ENCODE results near the gene MEAF6. TPM values are rescaled to one million over a fixed set of nuclear protein-coding genes. Genes with fewer than 3 reads are reported as not detected.

MEAF6 gene
- total RNA-seq, 1 experiment from 2014 or later, result 60.1 TPM

DNA sequence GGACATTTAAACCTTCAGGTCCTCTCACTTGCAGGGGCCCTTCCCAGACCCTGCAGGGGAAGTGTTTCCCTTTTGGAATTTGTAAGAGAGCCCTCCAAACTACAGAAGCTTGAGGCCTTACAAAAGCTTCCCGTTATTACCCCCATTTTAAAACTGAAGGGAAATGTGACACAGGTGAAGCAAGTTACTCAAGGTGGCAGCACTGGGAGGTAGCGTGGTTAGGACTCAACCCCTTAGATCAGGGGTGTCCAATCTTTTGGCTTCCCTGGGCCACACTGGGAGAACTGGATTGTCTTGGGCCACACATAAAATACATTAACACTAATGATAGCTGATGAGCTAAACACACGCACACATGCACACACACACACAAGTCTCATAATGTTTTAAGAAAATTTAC lies 56.0 kb downstream of the MEAF6 start:
- CTCF ChIA-PET, result interaction anchor here (0.8 to 1.7 kb wide), 3 partner anchors 14 to 29 kb away, joined by 3 to 15 read pairs (median 5); no protein-coding TSS in a partner anchor
- intact Hi-C loops (cut with micrococcal nuclease; ENCODE audit: unreplicated experiment), result loop anchor here (5.0 kb wide), 1 partner anchor 224 kb away; no protein-coding TSS in a partner anchor
- H3K27ac Mint-ChIP-seq (ENCODE audit: unreplicated experiment), result no peak overlapping the region
- no peaks in the 10 kb centered on the region for H3K9me3 Mint-ChIP-seq (ENCODE audit: low read depth, unreplicated experiment)
- no TSS peak for BruUV-seq (replicated peaks)
- no peak overlapping the region for H3K4me3 Mint-ChIP-seq (ENCODE audit: low read depth, unreplicated experiment)
- no peaks in the 10 kb centered on the region for H3K27me3 Mint-ChIP-seq (ENCODE audit: unreplicated experiment)
- peaks cover 23% of the 10 kb centered on the region for H3K36me3 Mint-ChIP-seq (ENCODE audit: insufficient read depth, unreplicated experiment)
- H3K4me1 Mint-ChIP-seq (ENCODE audit: low read depth, unreplicated experiment), result peaks cover 9% of the 10 kb centered on the region
- no peak for DNase-seq
- no peak for TF ChIP-seq CTCF (IDR thresholded peaks at IDR 0.05; ENCODE audit: unreplicated experiment)

- no TSS peak for BruUV-seq (replicated peaks)
- Mint-ChIP-seq H3K27ac (ENCODE audit: unreplicated experiment) (no peak overlapping the region), H3K4me3 (ENCODE audit: low read depth, unreplicated experiment) (no peak overlapping the region), H3K36me3 (ENCODE audit: insufficient read depth, unreplicated experiment) (peaks cover 23% of the 10 kb centered on the region), H3K4me1 (ENCODE audit: low read depth, unreplicated experiment) (peaks cover 9% of the 10 kb centered on the region), H3K9me3 (ENCODE audit: low read depth, unreplicated experiment) (no peaks in the 10 kb centered on the region), H3K27me3 (ENCODE audit: unreplicated experiment) (no peaks in the 10 kb centered on the region)
- DNase-seq, result no peak
- no peak for TF ChIP-seq CTCF (IDR thresholded peaks at IDR 0.05; ENCODE audit: unreplicated experiment)
- CTCF ChIA-PET, result interaction anchor here (4.1 kb wide), 1 partner anchor 30 kb away, joined by 31 read pairs; no protein-coding TSS in a partner anchor
- intact Hi-C loops (cut with micrococcal nuclease; ENCODE audit: unreplicated experiment), result loop anchor here (5.0 kb wide), 1 partner anchor 226 kb away; no protein-coding TSS in a partner anchor
These were observed 58.0 kb downstream of the MEAF6 start for GRCh38 chr1:37456614-37457013.

DNA sequence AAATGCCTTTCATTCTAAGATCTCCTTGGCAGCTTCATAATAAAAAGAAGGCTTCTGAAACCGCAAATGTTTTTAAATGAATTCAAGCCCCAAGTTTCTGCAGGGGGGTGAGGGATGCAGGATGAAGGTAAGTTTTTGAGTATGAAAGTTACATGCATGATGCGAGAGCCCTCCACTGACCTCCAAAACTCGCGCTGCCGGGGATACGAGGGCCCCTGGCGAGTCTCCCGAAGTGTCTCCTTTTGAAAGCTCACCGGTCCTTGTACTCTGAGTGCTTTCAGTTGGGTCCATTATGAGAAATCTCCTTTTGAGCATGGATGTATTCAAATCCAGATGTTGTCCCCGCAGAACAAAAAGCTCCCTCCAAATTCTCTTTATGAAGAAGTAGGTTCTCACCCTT lies 59.0 kb downstream of the MEAF6 start:
- CTCF ChIA-PET, result interaction anchor here (1.0 to 4.1 kb wide), 2 partner anchors 22 to 31 kb away, joined by 3 to 31 read pairs; no protein-coding TSS in a partner anchor
- no peak overlapping the region for H3K27ac Mint-ChIP-seq (ENCODE audit: unreplicated experiment)
- intact Hi-C loops (cut with micrococcal nuclease; ENCODE audit: unreplicated experiment), result loop anchor here (1.0 to 5.0 kb wide), 2 partner anchors 32 to 227 kb away; no protein-coding TSS in a partner anchor

DNA sequence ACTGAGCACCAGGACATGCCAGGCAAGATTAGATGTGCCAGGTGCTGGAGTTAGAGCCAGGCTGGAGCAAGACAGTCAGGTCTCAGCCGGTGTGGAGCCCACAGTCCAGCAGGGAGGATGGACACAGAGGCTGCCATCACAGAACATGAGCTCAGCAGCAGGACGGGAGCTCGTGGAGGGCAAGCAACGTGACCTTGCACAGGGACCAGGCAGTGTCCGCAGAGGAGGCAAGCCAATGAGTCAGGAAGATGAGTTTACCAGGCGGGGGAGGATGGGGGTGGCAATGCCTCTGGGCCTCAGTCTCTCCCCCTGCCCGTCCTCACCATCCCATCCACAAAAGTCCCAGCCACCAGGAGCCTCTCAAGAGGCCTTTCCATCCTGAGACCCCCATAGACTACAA lies 60.9 kb downstream of the MEAF6 start:
- BruUV-seq (replicated peaks), result no TSS peak
- no peaks in the 10 kb centered on the region for H3K9me3 Mint-ChIP-seq (ENCODE audit: low read depth, unreplicated experiment)
- intact Hi-C loops (cut with micrococcal nuclease; ENCODE audit: unreplicated experiment), result no loop called here
- H3K4me1 Mint-ChIP-seq (ENCODE audit: low read depth, unreplicated experiment), result peaks cover 9% of the 10 kb centered on the region
- TF ChIP-seq CTCF (IDR thresholded peaks at IDR 0.05; ENCODE audit: unreplicated experiment), result no peak
- H3K4me3 Mint-ChIP-seq (ENCODE audit: low read depth, unreplicated experiment), result no peak overlapping the region
- no peak for DNase-seq
- no peaks in the 10 kb centered on the region for H3K27me3 Mint-ChIP-seq (ENCODE audit: unreplicated experiment)
- CTCF ChIA-PET, result interaction anchor here (4.1 kb wide), 1 partner anchor 33 kb away, joined by 31 read pairs; no protein-coding TSS in a partner anchor
- H3K36me3 Mint-ChIP-seq (ENCODE audit: insufficient read depth, unreplicated experiment), result peaks cover 15% of the 10 kb centered on the region
- no peak overlapping the region for H3K27ac Mint-ChIP-seq (ENCODE audit: unreplicated experiment)

More for the DNA sequence above, 59.0 kb downstream of the MEAF6 start:
- Mint-ChIP-seq H3K27me3 (ENCODE audit: unreplicated experiment) (no peaks in the 10 kb centered on the region), H3K9me3 (ENCODE audit: low read depth, unreplicated experiment) (no peaks in the 10 kb centered on the region), H3K4me3 (ENCODE audit: low read depth, unreplicated experiment) (no peak overlapping the region), H3K36me3 (ENCODE audit: insufficient read depth, unreplicated experiment) (peaks cover 22% of the 10 kb centered on the region), H3K4me1 (ENCODE audit: low read depth, unreplicated experiment) (peaks cover 9% of the 10 kb centered on the region)
- BruUV-seq (replicated peaks), result no TSS peak
- no peak for DNase-seq
- TF ChIP-seq CTCF (IDR thresholded peaks at IDR 0.05; ENCODE audit: unreplicated experiment), result no peak

All from Calu3 (cell line).